Heart left ventricle (tissue), 16 donors: ENCODE results near the gene HIVEP1. TPM values are rescaled to one million over a fixed set of nuclear protein-coding genes. Genes with fewer than 3 reads are reported as not detected.

Experiments
- ATAC-seq, 4 donors: fragments of 200-7000 bp; cut with Tn5 transposase; one replicate each; pipeline ENCODE4 v1.9.1; 2020 to 2022; ENCODE audit warnings: moderate library complexity in 4 of 4, mild to moderate bottlenecking in 3 of 4, moderate number of reproducible peaks in 1 of 4
- DNase-seq, 5 donors: peaks; one replicate each; pipeline ENCODE4 v3.0.0-alpha.2; 2020
- H3K27ac ChIP-seq, 12 donors: fragments of 200-600 bp; sonication (generic) in 4 of 12; one replicate each; pipeline versions ENCODE4 v1.5.0 to v1.8.0; 2016 to 2022; ENCODE audit warnings: mild to moderate bottlenecking in 2 of 12
- H3K27me3 ChIP-seq, 9 donors: fragments of 200-600 bp; sonication (generic) in 2 of 9; one replicate each; pipeline versions ENCODE4 v1.5.1 to v1.8.0; 2016 to 2022; ENCODE audit warnings: mild to moderate bottlenecking in 3 of 9
- H3K36me3 ChIP-seq, 9 donors: fragments of 200-600 bp; sonication (generic) in 2 of 9; one replicate each; pipeline versions ENCODE4 v1.5.0 to v1.8.0; 2018 to 2022; ENCODE audit warnings: mild to moderate bottlenecking in 2 of 9
- H3K4me1 ChIP-seq, 12 donors: fragments of 200-600 bp; sonication (generic) in 4 of 12; one replicate each; pipeline versions ENCODE4 v1.5.0 to v1.8.0; 2016 to 2022; ENCODE audit warnings: mild to moderate bottlenecking in 3 of 12
- H3K4me3 ChIP-seq, 12 donors: fragments of 200-600 bp; sonication (generic) in 4 of 12; one replicate each; pipeline versions ENCODE4 v1.5.0 to v1.8.0; 2017 to 2022; ENCODE audit warnings: mild to moderate bottlenecking in 9 of 12, moderate library complexity in 4 of 12
- H3K9me3 ChIP-seq, 12 donors: fragments of 200-600 bp; sonication (generic) in 4 of 12; one replicate each; pipeline versions ENCODE4 v1.5.0 to v1.8.0; 2016 to 2022; ENCODE audit warnings: mild to moderate bottlenecking in 1 of 12
- POLR2A ChIP-seq, 2 donors: fragments of 450-650 bp; IDR thresholded peaks; one replicate each; pipeline ENCODE4 v1.6.1; 2017; ENCODE audit warnings: antibody characterized with exemption in 2 of 2, mild to moderate bottlenecking in 2 of 2, moderate library complexity in 2 of 2
- WGBS, 4 donors: extraction: QIAGEN DNeasy Blood & Tissue Kit in 2 of 4; methylation state at CpG; one replicate each; pipeline versions ENCODE4 v1.1.5 to v1.1.7; 2013 to 2018; 5-methylcytosine and 5-hydroxymethylcytosine counted together
- intact Hi-C, 10 donors: fragments of 100-400 bp; cut with DNase I; formaldehyde crosslinking; loops; one replicate each; pipeline versions ENCODE4 v1.11.1 to v1.14.2; 2022
- polyA plus RNA-seq, 2 donors: library from polyadenylated mRNA; stranded (reverse); fragments of 200-250 nt; gene quantifications; one replicate each; pipeline ENCODE4 v1.2.3, GENCODE V29; 2013
- total RNA-seq, 9 donors: library from RNA; depleted of rRNA in 2 of 9; stranded (reverse); fragments of >200 nt in 2 of 9; fragmentation: NEBNext Ultra II Directional in 3 of 9; extraction: Animal tissue kit (Norgen Biotek cat#: 25700) in 3 of 9; gene quantifications; one replicate each; pipeline versions ENCODE4 v1.1.0 to v1.2.4, GENCODE V29; 2016 to 2023
- TF ChIP-seq, protein P1 (sequence below), 12 donors: fragments of 200-600 bp; sonication (generic) in 4 of 12; IDR thresholded peaks; one replicate each; pipeline versions ENCODE4 v1.5.0 to v1.8.0; 2018 to 2022; ENCODE audit warnings: antibody characterized with exemption in 12 of 12, mild to moderate bottlenecking in 5 of 12
- donor health status: ischemic (EF 13 %, LVEDD 7.1; RV severe dilation, severe dysfunction).
- donor health status: healthy with polysubstance abuse.
- donor health status: DM: no; HTN: yes; CAD: no.
- donor health status: DM: no; HTN: no; CAD: no.
- donor health status: ischemic (EF 25% LVEDD 6.9; RV normal size, moderate dysfunction).
- donor health status: ischemic (EF 25% LVEDD 5.7; RV mildly dilated, moderate dysfunction).
- donor health status: healthy.
- donor health status: DM: yes; HTN: yes; CAD: no.
- donor health status: ischemic (EF 35%, LVEDD 5.7; RV mildly dilated, moderate dysfunction).
- donor health status: nonischemic (EF 11% LVEDD 7.7; RV severe dilation, severe dysfunction).
- donor health status: DM: yes; HTN: yes; CAD: no.
- donor health status: PGD.
- donor health status: ischemic (EF 29% LVEDD 5.4; RV normal size, mild dysfunction).
- donor health status: nonischemic (EF 23%, LVEDD 6.1; RV moderate dilation, normal function).

The HIVEP1 gene
- total and polyA plus RNA-seq, 11 donors = 3.5 to 22.8 (median 12.5) TPM

DNA sequence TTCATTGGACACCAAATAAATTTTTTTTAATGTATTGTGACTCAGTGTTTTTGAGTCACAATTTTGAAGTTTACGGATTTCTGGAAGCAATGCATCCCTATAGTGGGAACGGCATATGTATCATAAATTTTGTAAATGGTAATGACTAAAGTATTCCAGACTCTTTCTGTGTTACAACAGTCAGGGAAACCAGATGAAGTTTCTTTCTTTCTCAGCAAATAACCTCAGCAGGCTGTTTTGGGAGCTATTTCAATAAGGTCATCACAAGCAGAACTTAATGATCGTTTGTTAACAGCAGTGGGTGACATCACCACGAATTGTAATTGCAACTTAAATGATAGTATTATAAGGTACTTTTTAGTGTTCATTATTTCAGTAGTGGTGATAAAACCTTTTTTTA, 52.0 kb downstream of the HIVEP1 start:
- Histone ChIP-seq H3K4me1 (peaks cover 0 to 45% (median 12%) of the 10 kb centered on the region in 12 donors), H3K9me3 (no peaks in the 10 kb centered on the region), H3K4me3 (no peak overlapping the region), H3K27ac (no peak overlapping the region), H3K36me3 (no peaks in the 10 kb centered on the region), H3K27me3 (no peaks in the 10 kb centered on the region)
- WGBS, 4 donors = 85 to 89% (median 86%) methylated on average over 4 of the region's 4 CpGs
- intact Hi-C loops = loop anchor here in 1 of 10 donors (10.0 kb wide), 1 partner anchor 171 kb away; no protein-coding TSS in a partner anchor
- TF ChIP-seq, protein P1, sequence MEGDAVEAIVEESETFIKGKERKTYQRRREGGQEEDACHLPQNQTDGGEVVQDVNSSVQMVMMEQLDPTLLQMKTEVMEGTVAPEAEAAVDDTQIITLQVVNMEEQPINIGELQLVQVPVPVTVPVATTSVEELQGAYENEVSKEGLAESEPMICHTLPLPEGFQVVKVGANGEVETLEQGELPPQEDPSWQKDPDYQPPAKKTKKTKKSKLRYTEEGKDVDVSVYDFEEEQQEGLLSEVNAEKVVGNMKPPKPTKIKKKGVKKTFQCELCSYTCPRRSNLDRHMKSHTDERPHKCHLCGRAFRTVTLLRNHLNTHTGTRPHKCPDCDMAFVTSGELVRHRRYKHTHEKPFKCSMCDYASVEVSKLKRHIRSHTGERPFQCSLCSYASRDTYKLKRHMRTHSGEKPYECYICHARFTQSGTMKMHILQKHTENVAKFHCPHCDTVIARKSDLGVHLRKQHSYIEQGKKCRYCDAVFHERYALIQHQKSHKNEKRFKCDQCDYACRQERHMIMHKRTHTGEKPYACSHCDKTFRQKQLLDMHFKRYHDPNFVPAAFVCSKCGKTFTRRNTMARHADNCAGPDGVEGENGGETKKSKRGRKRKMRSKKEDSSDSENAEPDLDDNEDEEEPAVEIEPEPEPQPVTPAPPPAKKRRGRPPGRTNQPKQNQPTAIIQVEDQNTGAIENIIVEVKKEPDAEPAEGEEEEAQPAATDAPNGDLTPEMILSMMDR (IDR thresholded peaks at IDR 0.05) = no peak
- TF ChIP-seq POLR2A (IDR thresholded peaks at IDR 0.05) = no peak
- ATAC-seq (no peak), DNase-seq (no peak)

DNA sequence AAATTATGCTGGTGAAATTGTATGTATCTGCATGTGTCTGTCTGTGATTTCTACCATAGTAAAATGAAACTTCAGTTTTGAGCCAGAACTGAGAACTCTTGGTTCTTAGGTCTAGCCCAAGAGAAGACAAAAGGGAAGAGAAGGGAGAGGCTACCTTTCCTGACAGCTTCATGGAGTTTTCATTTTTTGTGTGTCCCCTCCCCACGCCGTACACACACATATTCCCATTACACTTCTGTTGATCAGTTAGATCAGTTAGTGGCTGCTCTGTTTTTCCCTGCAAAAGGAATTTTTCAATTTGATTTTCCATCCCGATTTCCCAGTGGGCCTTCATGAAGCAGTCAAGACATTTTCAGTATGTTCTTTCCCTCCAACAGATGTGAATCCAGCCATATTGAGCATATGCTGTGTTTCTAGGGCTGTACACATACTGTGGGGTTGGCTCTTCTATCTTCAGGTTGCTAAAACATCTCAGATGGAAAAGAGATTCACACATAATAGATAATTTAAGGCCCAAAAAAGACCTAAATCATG, 52.5 kb downstream of the HIVEP1 start:
- Histone ChIP-seq H3K4me1 (peaks cover 0 to 43% (median 12%) of the 10 kb centered on the region in 12 donors), H3K36me3 (no peaks in the 10 kb centered on the region), H3K4me3 (no peak overlapping the region), H3K27ac (no peak overlapping the region), H3K9me3 (no peaks in the 10 kb centered on the region), H3K27me3 (no peaks in the 10 kb centered on the region)
- intact Hi-C loops = loop anchor here in 1 of 10 donors (10.0 kb wide), 1 partner anchor 170 kb away; no protein-coding TSS in a partner anchor
- ATAC-seq (no peak), DNase-seq (no peak)
- TF ChIP-seq, protein P1 (IDR thresholded peaks at IDR 0.05) = no peak
- TF ChIP-seq POLR2A (IDR thresholded peaks at IDR 0.05) = no peak
- WGBS, 4 donors = 85 to 89% (median 87%) methylated on average over 3 of the region's 3 CpGs

DNA sequence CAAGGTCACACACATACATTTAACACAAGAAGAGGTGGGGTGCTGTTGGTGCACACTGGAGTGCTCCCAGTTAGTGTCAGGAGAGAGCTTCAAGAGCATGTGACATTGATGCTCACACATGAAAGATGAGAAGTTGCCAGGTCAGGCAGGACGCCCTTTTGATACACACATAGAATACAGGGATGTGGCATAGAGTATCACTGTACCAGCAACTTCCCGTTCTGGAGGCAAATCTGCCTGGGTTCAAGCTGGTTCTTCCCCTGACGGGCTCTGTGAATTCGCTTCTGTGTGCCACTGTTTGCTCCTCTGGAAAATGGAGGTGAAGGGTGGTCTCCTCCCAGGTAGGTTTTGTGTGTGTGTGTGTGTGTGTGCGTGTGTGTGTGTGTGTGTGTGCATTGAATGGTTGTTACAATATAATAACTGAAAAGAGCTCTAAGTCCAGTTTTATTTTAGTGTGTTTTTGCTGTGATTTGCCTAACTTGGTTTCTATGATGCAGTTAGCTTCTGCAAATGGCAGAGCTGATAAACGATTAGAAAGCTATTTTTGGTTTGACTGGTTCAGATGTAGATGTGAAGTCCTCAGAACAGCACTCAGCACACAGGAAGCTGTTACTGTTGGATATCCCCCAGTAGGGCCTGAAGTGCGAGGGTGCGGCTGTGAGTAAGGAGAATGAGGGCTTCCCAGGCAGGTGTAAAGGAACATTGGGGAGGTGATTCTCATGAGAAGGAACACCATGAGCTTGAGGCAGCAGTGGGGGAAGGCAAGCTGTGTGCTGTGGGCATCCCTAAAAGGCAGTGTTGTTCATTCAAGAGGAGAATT, 53.4 kb downstream of the HIVEP1 start:
- Histone ChIP-seq H3K4me1 (peaks cover 0 to 36% (median 12%) of the 10 kb centered on the region in 12 donors), H3K27me3 (no peaks in the 10 kb centered on the region), H3K36me3 (no peaks in the 10 kb centered on the region), H3K27ac (peak overlapping the region in 1 of 12 donors; percentile 11), H3K4me3 (no peak overlapping the region), H3K9me3 (no peaks in the 10 kb centered on the region)
- intact Hi-C loops = loop anchor here in 1 of 10 donors (10.0 kb wide), 1 partner anchor 169 kb away; no protein-coding TSS in a partner anchor
- WGBS, 4 donors = 59 to 68% (median 66%) methylated on average over 8 of the region's 8 CpGs
- TF ChIP-seq, protein P1 (IDR thresholded peaks at IDR 0.05) = no peak
- TF ChIP-seq POLR2A (IDR thresholded peaks at IDR 0.05) = no peak
- ATAC-seq (peak; percentile 15 to 82 (median 69)), DNase-seq (no peak)

DNA sequence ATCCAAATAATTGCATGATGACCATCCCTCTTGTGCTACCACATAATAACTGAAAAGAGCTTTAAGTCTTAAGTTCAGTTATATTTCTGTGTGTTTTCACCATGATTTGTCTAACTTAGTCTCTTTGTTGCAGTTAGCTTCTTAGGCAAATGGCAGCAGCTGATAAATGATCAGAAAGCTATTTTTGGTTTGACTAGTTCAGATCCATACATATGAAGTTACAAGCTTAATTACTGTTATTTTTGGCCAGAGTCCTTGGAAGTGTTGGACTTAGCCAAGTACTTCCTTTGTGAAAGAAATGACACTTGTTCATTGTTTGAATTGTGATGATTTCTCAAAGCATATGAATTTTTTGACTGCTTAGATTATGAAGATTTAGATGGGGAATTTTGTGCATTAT, 54.2 kb downstream of the HIVEP1 start:
- no peak overlapping the region for H3K4me3 ChIP-seq
- H3K27ac ChIP-seq = no peak overlapping the region
- TF ChIP-seq, protein P1 (IDR thresholded peaks at IDR 0.05) = no peak
- no peak for TF ChIP-seq POLR2A (IDR thresholded peaks at IDR 0.05)
- no peaks in the 10 kb centered on the region for H3K27me3 ChIP-seq
- no peak for ATAC-seq
- H3K36me3 ChIP-seq = no peaks in the 10 kb centered on the region
- H3K9me3 ChIP-seq = no peaks in the 10 kb centered on the region
- DNase-seq = no peak
- H3K4me1 ChIP-seq = peaks cover 0 to 35% (median 12%) of the 10 kb centered on the region in 12 donors
- intact Hi-C loops = loop anchor here in 1 of 10 donors (10.0 kb wide), 1 partner anchor 169 kb away; no protein-coding TSS in a partner anchor
